GM13977 (cell line): ENCODE results near the gene BHLHE40.

Experiments used
- DNase-seq: peaks from one replicate; pipeline ENCODE4 v3.0.0; 2012; ENCODE audit warnings: low spot score
- CTCF ChIP-seq: IDR thresholded peaks from 2 replicates; pipeline ENCODE4 v1.5.1; 2012; ENCODE audit warnings: mild to moderate bottlenecking, control low read depth; ENCODE audit not compliant: insufficient read depth; ENCODE audit errors: extremely low read depth, missing control alignments
- in situ Hi-C: fragments of 300-500 bp; cut with MboI; formaldehyde crosslinking; loops from one replicate; pipeline ENCODE4 v1.12.0; 2022; ENCODE audit warnings: low sequenced_read_pairs, low pct_unique_long_range_greater_than_20kb, mixed read lengths, inconsistent platforms; ENCODE audit not compliant: unreplicated experiment

BHLHE40 gene

GRCh38 chr3:5022187-5022965 is 43.1 kb downstream of the BHLHE40 start:
- no peak for TF ChIP-seq CTCF
- peak; percentile 87 for DNase-seq
- in situ Hi-C loops: no loop called here

- in situ Hi-C loops: no loop called here
- no peak for DNase-seq
- no peak for TF ChIP-seq CTCF
Observed at GRCh38 chr3:5022966-5023776, 43.9 kb downstream of the BHLHE40 start.

- in situ Hi-C loops: no loop called here
- no peak for TF ChIP-seq CTCF
- no peak for DNase-seq
Observed at GRCh38 chr3:5023777-5024346, 44.6 kb downstream of the BHLHE40 start.

GRCh38 chr3:5026046-5026362 is 46.8 kb downstream of the BHLHE40 start:
- no peak for TF ChIP-seq CTCF
- in situ Hi-C loops: no loop called here
- DNase-seq: no peak

- in situ Hi-C loops: no loop called here
- TF ChIP-seq CTCF: no peak
Observed at GRCh38 chr3:5029715-5030114, 50.5 kb downstream of the BHLHE40 start.

GRCh38 chr3:5030152-5030551 is 50.9 kb downstream of the BHLHE40 start:
- in situ Hi-C loops: no loop called here
- DNase-seq: no peak
- no peak for TF ChIP-seq CTCF

More at GRCh38 chr3:5029715-5030114, 50.5 kb downstream of the BHLHE40 start:
- DNase-seq: no peak
